ENCODE results near the gene KNG1. TPM values are rescaled to one million over a fixed set of nuclear protein-coding genes. Genes with fewer than 3 reads are reported as not detected.

Gene KNG1
- total RNA-seq, 2 donors from 2014 or later = not detected

DNA sequence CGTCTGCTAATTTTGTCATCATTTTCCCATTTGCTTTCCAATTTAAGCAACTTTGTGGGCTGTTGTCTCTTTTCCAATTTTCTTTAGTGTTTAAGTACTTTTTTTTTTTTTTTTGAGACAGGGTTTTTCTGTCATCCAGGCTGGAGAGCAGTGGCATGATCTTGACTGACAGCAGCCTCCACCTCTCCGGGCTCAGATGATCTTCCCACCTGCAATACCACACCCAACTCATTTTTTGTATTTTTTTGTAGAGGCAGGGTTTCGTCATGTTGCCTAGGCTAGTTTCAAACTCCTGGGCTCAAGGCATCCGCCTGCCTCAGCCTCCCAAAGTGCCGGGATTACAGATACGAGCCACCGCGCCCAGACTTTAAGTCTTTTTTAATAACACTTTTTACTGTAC lies 40.1 kb downstream of the KNG1 start:
- Histone ChIP-seq H3K4me3 (ENCODE audit: low read length) (no peak overlapping the region), H3K4me1 (ENCODE audit: control insufficient read depth, insufficient read depth, low read length) (no peaks in the 10 kb centered on the region), H3K9ac (ENCODE audit: extremely low read depth, low read length, poor library complexity, severe bottlenecking) (no peak overlapping the region), H3K27me3 (ENCODE audit: control insufficient read depth, insufficient read depth, low read length, poor library complexity, severe bottlenecking) (peaks cover 59% of the 10 kb centered on the region), H3K36me3 (ENCODE audit: control insufficient read depth, insufficient read depth, low read length) (no peaks in the 10 kb centered on the region), H3K9me3 (ENCODE audit: control insufficient read depth, low read length) (no peaks in the 10 kb centered on the region), H3K27ac (ENCODE audit: low read depth, low read length) (no peak overlapping the region)
- Mint-ChIP-seq H3K27me3 (ENCODE audit: insufficient read depth) (peaks cover 88% of the 10 kb centered on the region), H3K4me3 (no peak overlapping the region), H3K36me3 (ENCODE audit: low read depth) (no peaks in the 10 kb centered on the region), H3K9me3 (no peaks in the 10 kb centered on the region), H3K27ac (no peak overlapping the region), H3K4me1 (peaks cover 11% of the 10 kb centered on the region)
- DNase-seq = no peak
- 90 to 93% methylated on average over 2 to 8 of the region's 8 CpGs for WGBS, 2 experiments (ENCODE audit: insufficient coverage in 1 of 2, insufficient read length in 1 of 2)
- TF ChIP-seq, protein P1, sequence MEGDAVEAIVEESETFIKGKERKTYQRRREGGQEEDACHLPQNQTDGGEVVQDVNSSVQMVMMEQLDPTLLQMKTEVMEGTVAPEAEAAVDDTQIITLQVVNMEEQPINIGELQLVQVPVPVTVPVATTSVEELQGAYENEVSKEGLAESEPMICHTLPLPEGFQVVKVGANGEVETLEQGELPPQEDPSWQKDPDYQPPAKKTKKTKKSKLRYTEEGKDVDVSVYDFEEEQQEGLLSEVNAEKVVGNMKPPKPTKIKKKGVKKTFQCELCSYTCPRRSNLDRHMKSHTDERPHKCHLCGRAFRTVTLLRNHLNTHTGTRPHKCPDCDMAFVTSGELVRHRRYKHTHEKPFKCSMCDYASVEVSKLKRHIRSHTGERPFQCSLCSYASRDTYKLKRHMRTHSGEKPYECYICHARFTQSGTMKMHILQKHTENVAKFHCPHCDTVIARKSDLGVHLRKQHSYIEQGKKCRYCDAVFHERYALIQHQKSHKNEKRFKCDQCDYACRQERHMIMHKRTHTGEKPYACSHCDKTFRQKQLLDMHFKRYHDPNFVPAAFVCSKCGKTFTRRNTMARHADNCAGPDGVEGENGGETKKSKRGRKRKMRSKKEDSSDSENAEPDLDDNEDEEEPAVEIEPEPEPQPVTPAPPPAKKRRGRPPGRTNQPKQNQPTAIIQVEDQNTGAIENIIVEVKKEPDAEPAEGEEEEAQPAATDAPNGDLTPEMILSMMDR (conservative IDR thresholded peaks at IDR 0.05) = no peak

DNA sequence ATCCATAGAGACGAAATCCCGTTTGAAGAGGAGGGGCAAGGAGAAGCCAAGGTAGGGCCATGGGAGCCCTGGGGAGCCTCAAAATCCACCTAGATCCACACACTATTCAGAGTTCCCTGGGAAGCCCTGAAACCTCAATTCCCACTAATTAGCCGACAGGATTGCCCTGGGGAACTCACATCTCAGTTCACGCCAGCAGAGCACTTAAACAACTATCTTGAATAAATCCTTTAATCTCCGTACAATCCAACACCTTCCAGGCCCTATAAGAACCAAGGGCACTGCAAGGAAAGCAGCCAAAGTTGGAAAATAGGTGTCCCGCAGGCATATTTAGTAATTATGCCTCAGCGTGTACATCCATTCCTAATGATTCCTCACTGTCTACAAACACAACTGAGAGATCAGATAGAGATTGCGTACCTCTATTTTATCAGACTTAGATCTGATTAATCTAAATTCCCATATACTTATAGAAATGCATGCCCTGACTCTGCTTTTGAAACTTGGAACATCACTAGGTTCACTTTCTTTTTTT lies 40.6 kb downstream of the KNG1 start:
- Histone ChIP-seq H3K9me3 (ENCODE audit: control insufficient read depth, low read length) (no peaks in the 10 kb centered on the region), H3K27me3 (ENCODE audit: control insufficient read depth, insufficient read depth, low read length, poor library complexity, severe bottlenecking) (peaks cover 59% of the 10 kb centered on the region), H3K27ac (ENCODE audit: low read depth, low read length) (no peak overlapping the region), H3K36me3 (ENCODE audit: control insufficient read depth, insufficient read depth, low read length) (no peaks in the 10 kb centered on the region), H3K9ac (ENCODE audit: extremely low read depth, low read length, poor library complexity, severe bottlenecking) (no peak overlapping the region), H3K4me1 (ENCODE audit: control insufficient read depth, insufficient read depth, low read length) (no peaks in the 10 kb centered on the region), H3K4me3 (ENCODE audit: low read length) (no peak overlapping the region)
- Mint-ChIP-seq H3K9me3 (no peaks in the 10 kb centered on the region), H3K4me1 (peaks cover 11% of the 10 kb centered on the region), H3K4me3 (no peak overlapping the region), H3K27ac (no peak overlapping the region), H3K36me3 (ENCODE audit: low read depth) (no peaks in the 10 kb centered on the region), H3K27me3 (ENCODE audit: insufficient read depth) (peaks cover 92% of the 10 kb centered on the region)
- TF ChIP-seq, protein P1 (conservative IDR thresholded peaks at IDR 0.05) = no peak
- 76 to 84% methylated on average over 5 to 8 of the region's 8 CpGs for WGBS, 2 experiments (ENCODE audit: insufficient coverage in 1 of 2, insufficient read length in 1 of 2)
- no peak for DNase-seq

DNA sequence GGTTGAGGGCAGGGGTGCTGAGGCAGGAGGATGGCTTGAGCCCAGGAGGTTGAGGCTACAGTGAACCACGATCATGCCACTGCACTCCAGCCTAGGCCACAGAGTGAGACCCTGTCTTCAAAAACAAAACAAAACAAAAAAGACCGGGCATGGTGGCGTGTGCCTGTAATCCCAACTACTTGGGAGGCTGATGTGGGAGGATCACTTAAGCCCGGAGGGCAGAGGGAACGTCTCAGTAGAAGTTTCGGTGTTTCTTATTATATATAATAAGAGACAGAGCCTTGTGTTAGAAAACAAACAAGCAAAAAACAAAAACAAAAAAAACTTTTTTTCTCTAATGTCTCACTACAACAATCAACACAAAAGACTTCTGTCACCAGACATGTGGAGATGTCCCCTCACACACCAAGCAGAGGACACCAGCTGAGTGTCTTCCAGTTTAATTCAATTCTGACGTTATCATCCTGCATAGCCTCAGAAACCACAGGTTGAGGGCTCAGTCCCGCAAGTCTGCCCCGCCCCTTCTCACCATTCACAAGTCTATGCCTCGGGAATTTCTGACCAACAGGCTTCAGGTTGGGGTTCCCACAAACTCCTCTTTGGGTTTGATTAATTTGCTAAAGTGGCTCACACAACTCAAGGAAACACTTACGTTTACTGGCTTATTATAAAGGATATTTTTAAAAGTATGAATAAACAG lies 42.2 kb downstream of the KNG1 start:
- Histone ChIP-seq H3K36me3 (ENCODE audit: control insufficient read depth, insufficient read depth, low read length) (no peaks in the 10 kb centered on the region), H3K4me3 (ENCODE audit: low read length) (no peak overlapping the region), H3K4me1 (ENCODE audit: control insufficient read depth, insufficient read depth, low read length) (no peaks in the 10 kb centered on the region), H3K9ac (ENCODE audit: extremely low read depth, low read length, poor library complexity, severe bottlenecking) (no peak overlapping the region), H3K27ac (ENCODE audit: low read depth, low read length) (no peak overlapping the region), H3K9me3 (ENCODE audit: control insufficient read depth, low read length) (no peaks in the 10 kb centered on the region), H3K27me3 (ENCODE audit: control insufficient read depth, insufficient read depth, low read length, poor library complexity, severe bottlenecking) (peaks cover 53% of the 10 kb centered on the region)
- TF ChIP-seq, protein P1 (conservative IDR thresholded peaks at IDR 0.05) = no peak
- no peaks in the 10 kb centered on the region for H3K36me3 Mint-ChIP-seq (ENCODE audit: low read depth)
- H3K27ac Mint-ChIP-seq = no peak overlapping the region
- peaks cover 11% of the 10 kb centered on the region for H3K4me1 Mint-ChIP-seq
- 90 to 100% methylated on average over 1 to 10 of the region's 11 CpGs for WGBS, 2 experiments (ENCODE audit: insufficient coverage in 1 of 2, insufficient read length in 1 of 2)
- H3K4me3 Mint-ChIP-seq = no peak overlapping the region
- H3K27me3 Mint-ChIP-seq (ENCODE audit: insufficient read depth) = peaks cover 91% of the 10 kb centered on the region
- no peaks in the 10 kb centered on the region for H3K9me3 Mint-ChIP-seq
- peak; percentile 75 for DNase-seq
